ENCODE results near the gene ATP13A4.

ATP13A4 gene

DNA sequence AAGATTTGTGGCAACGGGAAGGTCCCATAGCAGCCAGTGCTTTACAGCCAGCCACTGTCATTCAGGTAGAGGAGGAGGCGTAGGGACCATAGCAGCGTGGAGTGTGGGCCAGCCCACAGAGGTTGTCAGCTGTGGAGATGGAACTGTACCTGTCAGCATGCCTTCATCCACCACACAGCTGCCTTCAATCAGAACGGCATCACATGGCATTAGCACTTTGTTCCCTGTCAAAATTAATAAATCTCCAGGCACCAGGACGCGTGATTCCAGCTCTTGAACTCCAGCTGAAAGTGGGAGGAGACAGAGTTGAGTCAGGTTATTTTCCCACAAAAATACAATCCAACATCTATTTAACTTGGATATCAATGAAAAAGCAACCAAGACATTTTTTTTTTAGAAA lies 84.0 kb downstream of the ATP13A4 start:
- Histone ChIP-seq H3K27me3 (ENCODE audit: insufficient read depth, low read depth, severe bottlenecking) (no peaks in the 10 kb centered on the region), H3K4me3 (ENCODE audit: low read depth, low read length) (no peak overlapping the region), H3K27ac (no peak overlapping the region), H3K36me3 (no peaks in the 10 kb centered on the region), H3K9me3 (ENCODE audit: severe bottlenecking) (no peaks in the 10 kb centered on the region)
- no peak for DNase-seq
- TF ChIP-seq, protein P1, sequence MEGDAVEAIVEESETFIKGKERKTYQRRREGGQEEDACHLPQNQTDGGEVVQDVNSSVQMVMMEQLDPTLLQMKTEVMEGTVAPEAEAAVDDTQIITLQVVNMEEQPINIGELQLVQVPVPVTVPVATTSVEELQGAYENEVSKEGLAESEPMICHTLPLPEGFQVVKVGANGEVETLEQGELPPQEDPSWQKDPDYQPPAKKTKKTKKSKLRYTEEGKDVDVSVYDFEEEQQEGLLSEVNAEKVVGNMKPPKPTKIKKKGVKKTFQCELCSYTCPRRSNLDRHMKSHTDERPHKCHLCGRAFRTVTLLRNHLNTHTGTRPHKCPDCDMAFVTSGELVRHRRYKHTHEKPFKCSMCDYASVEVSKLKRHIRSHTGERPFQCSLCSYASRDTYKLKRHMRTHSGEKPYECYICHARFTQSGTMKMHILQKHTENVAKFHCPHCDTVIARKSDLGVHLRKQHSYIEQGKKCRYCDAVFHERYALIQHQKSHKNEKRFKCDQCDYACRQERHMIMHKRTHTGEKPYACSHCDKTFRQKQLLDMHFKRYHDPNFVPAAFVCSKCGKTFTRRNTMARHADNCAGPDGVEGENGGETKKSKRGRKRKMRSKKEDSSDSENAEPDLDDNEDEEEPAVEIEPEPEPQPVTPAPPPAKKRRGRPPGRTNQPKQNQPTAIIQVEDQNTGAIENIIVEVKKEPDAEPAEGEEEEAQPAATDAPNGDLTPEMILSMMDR (IDR thresholded peaks at IDR 0.05; ENCODE audit: low read depth, low read length), result no peak

DNA sequence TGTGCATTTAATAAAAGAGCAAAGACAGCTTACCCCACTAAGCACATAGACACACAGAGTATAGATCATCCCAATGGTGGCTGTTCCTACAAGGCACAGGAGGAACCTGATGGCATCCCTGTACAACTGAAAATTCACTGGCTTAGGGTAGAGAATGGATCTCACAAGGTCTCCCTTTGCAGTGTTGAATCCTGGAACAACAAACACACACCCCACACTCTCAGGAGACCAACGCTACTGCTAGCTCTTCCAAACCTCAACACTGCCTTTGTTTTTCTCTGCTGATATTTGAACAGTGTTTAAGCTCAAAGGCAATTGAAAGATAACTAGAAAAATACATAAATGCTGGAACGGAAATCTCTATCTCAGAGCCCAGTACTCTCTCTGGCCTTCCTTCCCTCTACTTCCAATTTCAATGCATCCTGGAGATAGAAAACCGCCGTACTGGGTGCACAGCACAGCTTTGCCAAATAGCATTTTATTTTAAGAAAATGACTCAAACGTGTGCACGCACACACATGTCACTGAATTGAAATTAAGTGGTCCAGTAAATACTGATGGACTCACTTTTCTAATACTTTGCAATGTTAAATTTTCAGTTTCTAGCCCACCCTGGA lies 88.6 kb downstream of the ATP13A4 start:
- TF ChIP-seq, protein P1 (IDR thresholded peaks at IDR 0.05; ENCODE audit: low read depth, low read length), result no peak
- H3K9me3 ChIP-seq (ENCODE audit: severe bottlenecking), result no peaks in the 10 kb centered on the region
- H3K4me3 ChIP-seq (ENCODE audit: low read depth, low read length), result no peak overlapping the region
- H3K36me3 ChIP-seq, result no peaks in the 10 kb centered on the region
- H3K27ac ChIP-seq, result no peak overlapping the region
- H3K27me3 ChIP-seq (ENCODE audit: insufficient read depth, low read depth, severe bottlenecking), result no peaks in the 10 kb centered on the region
- DNase-seq, result no peak

DNA sequence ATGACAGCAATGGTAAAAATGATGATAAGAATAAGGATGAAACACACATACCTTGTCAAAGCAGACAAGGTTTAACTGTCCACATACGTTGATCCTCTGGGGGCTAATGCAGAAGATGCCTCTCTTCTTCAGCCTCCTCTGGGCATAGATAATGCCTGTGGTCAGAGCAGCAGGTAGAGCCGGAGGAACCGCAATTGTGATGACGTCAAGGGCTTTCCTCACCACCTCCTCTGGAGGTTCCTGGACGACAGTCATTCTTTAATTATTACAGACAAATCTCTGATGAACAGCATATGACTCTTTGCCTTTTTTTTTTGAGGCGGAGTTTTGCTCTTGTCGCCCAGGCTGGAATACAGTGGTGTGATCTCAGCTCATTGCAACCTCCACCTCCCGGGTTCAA lies 89.8 kb downstream of the ATP13A4 start:
- Histone ChIP-seq H3K27ac (no peak overlapping the region), H3K4me3 (ENCODE audit: low read depth, low read length) (no peak overlapping the region)
- TF ChIP-seq, protein P1 (IDR thresholded peaks at IDR 0.05; ENCODE audit: low read depth, low read length), result no peak

DNA sequence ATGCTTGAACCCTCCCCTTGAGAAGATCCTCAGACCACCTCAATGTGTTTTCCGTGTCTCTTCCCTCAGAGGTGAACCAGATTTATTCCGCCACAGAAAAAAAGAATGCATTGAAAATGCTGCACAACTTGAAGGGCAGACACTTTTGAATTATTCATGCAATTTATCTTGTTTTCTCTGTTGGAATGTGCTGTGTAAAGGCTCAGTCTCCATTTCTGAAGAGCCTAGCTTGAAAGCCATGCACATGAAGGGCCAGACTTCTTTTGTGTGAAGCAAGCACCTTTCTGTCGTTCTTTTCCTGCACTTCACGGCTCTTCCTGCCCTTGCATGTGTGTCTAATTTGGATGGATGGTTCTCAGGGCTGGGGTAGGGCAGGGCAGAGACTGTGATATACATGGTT lies 97.2 kb downstream of the ATP13A4 start:
- H3K36me3 ChIP-seq, result no peaks in the 10 kb centered on the region
- no peak for DNase-seq
- no peaks in the 10 kb centered on the region for H3K27me3 ChIP-seq (ENCODE audit: insufficient read depth, low read depth, severe bottlenecking)
- H3K9me3 ChIP-seq (ENCODE audit: severe bottlenecking), result no peaks in the 10 kb centered on the region
- H3K4me3 ChIP-seq (ENCODE audit: low read depth, low read length), result no peak overlapping the region
- no peak overlapping the region for H3K27ac ChIP-seq
- TF ChIP-seq, protein P1 (IDR thresholded peaks at IDR 0.05; ENCODE audit: low read depth, low read length), result no peak

More for the DNA sequence above, 89.8 kb downstream of the ATP13A4 start:
- no peaks in the 10 kb centered on the region for H3K9me3 ChIP-seq (ENCODE audit: severe bottlenecking)
- H3K36me3 ChIP-seq, result no peaks in the 10 kb centered on the region
- no peak for DNase-seq
- H3K27me3 ChIP-seq (ENCODE audit: insufficient read depth, low read depth, severe bottlenecking), result no peaks in the 10 kb centered on the region

DNA sequence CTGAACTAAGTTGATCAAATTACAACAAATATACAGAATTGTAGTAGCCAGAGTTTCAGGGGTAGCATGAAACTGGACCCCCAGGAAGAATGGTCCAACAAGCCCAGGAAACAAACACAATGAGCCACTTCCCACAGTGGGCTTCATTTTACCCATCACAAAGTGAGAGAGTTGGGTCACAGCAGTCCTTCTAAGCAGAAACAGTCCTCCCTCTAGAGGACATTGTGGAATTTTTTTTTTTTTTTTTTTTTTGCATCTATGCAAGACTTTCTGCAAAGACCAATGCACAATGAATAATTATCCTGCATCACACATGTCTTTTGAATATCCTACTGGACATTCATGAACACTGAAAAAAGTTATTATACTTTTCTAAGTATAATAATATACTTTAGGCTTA lies 102.4 kb downstream of the ATP13A4 start:
- H3K9me3 ChIP-seq (ENCODE audit: severe bottlenecking), result no peaks in the 10 kb centered on the region
- H3K27ac ChIP-seq, result no peak overlapping the region
- TF ChIP-seq, protein P1 (IDR thresholded peaks at IDR 0.05; ENCODE audit: low read depth, low read length), result peak; percentile 24; the same call in 1 of the 2 replicates
- no peaks in the 10 kb centered on the region for H3K27me3 ChIP-seq (ENCODE audit: insufficient read depth, low read depth, severe bottlenecking)
- no peaks in the 10 kb centered on the region for H3K36me3 ChIP-seq
- H3K4me3 ChIP-seq (ENCODE audit: low read depth, low read length), result no peak overlapping the region
- no peak for DNase-seq

DNA sequence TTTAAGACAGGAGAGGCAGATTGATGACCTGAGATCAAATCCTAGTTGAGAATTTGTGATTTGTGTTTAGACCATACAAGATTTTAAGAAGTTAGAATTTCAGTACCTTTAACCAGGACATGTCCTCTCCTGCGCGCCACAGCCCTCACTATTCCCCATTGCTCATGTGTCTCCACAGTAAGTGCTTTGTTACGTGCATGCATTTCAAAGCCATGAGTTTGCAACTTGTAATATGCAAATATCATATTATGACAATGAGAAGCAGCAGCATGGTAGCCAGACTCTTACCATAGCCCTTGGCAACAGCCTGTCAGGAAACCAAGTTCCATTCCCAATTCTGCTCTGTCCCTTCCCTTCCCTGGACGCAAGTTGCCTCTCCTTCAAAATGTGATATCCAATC lies 102.8 kb downstream of the ATP13A4 start:
- no peaks in the 10 kb centered on the region for H3K9me3 ChIP-seq (ENCODE audit: severe bottlenecking)
- H3K27ac ChIP-seq, result no peak overlapping the region
- no peaks in the 10 kb centered on the region for H3K27me3 ChIP-seq (ENCODE audit: insufficient read depth, low read depth, severe bottlenecking)
- TF ChIP-seq, protein P1 (IDR thresholded peaks at IDR 0.05; ENCODE audit: low read depth, low read length), result no peak
- DNase-seq, result no peak
- no peaks in the 10 kb centered on the region for H3K36me3 ChIP-seq
- no peak overlapping the region for H3K4me3 ChIP-seq (ENCODE audit: low read depth, low read length)

Data from WERI-Rb-1 (cell line).